Stimulated activated CD4-positive, alpha-beta T cell treated with anti-CD3 and anti-CD28 coated beads, Interleukin-15, amount 100 ng/mL, for 24 hours (primary cell): Measurements from ENCODE around the gene HPSE2.

Experiments
- DNase-seq: peaks from one replicate; pipeline ENCODE4 v3.0.0-alpha.2; 2020

Gene HPSE2

DNA sequence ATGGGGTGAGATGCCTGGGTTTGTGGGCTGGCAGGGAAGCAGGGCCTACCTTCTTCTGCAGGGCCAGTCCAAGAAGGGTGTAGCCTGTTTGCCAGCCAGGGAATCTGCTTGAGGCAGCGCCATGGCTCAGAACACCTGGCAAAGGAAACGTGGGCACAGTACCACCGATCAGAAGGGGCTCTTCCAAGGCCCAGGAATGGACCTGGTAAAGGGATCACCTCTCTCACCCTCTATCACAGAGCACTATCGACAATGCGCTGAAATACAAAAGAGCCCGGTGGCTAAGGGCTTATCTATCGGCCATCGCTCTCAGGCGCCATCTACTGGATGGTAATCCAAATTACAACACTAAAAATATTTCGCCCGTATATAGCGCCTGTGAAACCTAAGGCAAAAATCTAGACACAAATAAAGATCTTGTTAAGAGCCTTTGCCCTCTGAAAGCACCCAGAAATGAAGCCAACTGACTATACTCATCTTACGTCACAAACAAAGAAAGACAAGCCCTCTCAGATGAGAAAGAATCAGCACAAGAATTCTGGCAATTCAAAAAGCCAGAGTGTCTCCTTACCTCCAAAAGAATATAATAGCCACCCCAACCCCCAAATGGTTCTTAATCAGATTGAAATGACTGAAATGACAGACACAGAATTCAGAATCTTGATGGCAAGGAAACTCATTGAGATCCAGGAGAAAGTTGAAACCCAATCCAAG is 571.2 kb downstream of the HPSE2 start:
- DNase-seq = peak; percentile 29

- no peak for DNase-seq
Observed at GRCh38 chr10:98659951-98660350, 575.7 kb downstream of the HPSE2 start.

DNA sequence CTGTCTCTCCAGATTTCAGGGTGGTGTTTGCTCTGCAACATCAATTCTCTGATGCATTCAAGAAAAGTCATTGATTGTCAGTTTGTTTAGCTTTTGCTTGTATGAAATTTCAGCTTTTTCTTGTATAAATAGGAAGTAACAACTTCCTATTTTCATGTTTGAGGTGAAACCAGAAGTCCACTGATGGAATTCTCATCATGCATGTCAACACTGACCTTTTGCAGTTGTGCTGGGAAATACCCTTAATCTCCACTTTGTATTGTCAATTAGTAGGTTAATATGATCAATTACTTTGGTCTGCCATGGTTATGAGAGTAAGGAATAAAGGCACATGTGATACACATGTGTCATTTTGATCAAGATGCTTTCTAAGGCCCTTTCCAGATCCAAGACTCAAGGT is 580.2 kb downstream of the HPSE2 start:
- no peak for DNase-seq

DNA sequence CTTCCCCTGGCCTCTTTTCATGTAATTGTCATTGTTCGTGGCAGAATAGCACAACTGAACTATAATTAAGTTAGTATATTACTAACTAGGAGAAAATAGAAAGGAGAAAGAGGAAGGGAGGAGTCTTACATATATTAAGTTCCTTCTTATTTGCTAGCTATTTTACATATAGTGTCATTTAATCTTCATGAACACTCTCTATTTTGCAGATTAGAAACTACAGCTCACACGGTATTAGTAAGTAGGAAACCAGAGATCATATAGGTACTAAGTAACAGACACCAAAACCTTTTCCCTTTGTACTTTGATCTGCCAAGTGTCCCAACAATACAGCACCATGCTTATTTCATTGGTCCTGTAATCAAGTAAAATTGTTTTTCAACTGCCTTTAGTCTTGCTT is 586.5 kb downstream of the HPSE2 start:
- DNase-seq = no peak

DNA sequence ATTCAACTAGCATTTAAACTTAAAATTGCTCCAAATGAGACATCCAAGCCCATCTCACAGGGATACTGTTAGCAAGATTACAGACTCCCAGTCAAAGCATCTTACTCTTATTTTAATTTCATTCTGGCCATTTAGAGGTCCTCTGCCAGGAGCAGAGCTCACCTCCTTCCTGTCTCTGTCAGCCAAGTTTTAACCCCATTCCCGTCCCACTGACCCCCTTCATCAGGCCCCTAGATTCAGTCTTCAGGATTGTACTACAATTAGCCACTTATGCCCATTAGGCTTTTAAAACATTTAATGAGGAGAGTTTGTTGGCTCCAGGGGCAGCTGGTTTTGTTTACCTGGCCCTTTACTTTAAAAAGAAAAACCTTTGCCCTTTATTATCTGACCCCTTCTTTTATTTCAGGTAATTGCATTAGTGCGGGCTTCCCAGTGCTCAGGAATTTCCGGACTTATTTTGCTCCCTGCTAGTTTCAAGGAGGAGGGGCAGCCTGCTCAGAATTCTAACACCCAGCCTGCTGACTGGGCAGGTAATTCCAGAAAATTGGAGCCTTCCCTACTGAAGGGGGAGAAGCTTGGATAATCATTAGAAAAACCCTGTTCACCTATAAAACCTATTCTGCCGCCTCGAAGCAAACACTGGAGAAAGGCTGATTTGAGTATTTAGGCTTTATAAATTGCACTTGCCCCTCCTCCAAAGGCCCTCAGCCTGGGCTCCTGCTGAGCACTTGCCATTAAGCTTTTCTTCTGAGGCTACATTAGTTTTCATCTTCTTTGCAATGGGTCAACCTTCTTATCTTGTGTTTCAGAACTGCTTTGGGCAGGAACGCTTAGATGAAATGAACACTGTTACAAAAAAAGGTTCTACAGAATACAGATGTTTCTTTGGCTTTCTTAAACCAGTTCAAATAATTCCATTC is 588.4 kb downstream of the HPSE2 start:
- no peak for DNase-seq

DNA sequence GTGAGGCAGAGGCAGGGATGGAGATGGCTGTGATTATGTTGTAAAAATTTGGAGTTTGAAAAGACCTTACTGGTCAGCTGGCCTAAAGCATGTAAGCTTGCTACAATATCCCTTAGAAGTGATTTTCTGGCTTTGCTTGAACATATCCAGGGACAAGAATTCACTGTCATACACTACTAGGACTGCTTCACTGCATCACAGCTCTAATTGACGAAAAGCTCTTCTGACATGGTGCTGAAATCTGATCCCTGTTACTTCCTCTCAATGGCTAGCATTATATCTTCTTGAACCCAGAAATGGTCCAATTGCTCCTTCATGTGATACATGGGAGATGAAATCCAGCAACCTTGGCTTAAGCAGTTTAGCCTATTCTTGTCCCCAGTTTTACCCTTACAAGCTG is 591.2 kb downstream of the HPSE2 start:
- no peak for DNase-seq

GRCh38 chr10:98642281-98642680 is 593.4 kb downstream of the HPSE2 start:
- DNase-seq = no peak

DNA sequence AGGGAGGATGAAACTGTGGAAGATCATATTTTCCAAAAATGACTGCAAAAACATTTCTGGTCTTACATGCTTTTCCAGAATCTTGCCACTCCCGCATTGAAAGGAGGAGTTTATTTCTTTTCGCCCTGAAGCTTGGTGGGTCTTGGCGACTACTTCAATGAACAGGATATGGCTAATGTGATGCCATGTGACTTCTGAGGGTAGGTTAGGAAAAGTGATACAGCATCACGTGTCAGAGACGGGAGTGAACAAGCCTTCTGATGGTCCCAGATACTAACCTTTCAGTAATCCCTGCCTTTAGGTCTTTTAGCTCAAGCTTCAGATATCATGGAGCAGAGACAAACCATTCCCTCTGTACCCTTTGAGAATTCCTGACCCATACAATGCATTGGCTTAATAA is 596.7 kb downstream of the HPSE2 start:
- DNase-seq = no peak

- DNase-seq = no peak
Observed at GRCh38 chr10:98636921-98637329, 598.7 kb downstream of the HPSE2 start.

DNA sequence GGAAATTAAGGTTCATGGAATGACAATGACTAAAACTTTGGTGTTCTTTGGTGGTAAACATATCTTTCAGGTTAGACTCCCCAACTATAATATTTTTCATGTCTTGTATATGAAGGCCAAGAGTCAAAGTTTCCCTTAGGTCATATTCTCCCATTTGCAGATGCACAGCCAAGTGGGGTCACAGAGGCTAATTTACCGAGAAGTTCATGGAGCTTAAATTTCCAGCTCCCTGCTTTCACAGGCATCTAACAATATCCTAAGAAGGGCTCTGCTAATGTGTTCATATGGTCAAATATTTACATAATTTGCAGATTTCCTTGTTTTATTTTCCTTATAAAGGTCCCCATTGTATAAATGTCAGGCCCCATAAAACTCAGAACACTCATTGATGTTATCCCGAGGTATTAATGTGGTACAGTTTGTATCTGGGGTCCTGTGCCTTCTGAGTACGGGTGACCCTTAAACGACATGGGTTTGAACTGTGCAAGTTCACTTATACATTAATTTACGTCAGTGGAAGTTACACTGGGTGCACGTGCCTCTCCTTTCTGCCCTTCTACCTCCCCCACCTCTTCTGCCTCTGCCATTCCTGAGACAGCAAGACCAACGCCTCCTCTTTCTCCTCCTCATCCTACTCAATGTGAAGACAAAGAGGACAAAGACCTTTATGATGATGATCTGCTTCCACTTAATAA is 603.0 kb downstream of the HPSE2 start:
- DNase-seq = no peak

GRCh38 chr10:98628206-98628605 is 607.4 kb downstream of the HPSE2 start:
- DNase-seq = no peak

- DNase-seq = no peak
Observed at GRCh38 chr10:98627711-98628110, 607.9 kb downstream of the HPSE2 start.

DNA sequence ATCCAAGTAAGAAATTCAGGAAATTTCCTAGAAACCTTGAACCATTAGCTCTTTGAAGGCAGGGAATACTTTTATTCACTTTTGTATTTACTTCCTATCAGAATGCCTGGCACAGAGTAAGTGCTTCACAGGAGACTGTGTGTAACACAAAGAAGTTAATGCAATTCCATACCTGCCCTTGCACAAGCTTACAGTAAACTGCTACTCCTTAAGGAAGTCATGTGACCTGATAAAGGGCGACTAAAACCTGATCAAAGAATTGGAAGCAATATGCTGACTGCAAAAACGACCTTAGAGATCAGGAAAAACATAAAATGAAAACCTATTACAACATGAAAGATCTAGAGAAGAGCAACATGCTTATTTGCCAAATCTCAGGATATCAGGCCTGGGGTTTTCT is 610.7 kb downstream of the HPSE2 start:
- DNase-seq = no peak

DNA sequence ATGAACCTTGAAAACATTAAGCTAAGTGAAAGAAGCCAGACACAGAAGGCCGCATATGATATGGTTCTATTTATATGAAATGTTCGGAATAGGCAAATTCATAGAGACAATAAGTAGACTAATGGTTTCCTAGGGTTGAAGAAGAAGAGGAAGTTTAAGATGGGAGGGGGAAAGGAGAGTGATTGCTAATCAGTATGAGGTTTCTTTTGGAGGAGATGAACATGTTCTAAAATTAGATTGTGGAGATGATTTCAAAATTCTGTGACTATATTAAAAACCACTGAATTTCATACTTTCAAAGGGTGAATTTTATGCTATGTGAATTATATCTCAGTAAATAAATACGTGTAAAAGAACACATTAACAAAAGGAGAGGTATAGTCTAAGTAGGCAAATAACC is 612.5 kb downstream of the HPSE2 start:
- DNase-seq = no peak

DNA sequence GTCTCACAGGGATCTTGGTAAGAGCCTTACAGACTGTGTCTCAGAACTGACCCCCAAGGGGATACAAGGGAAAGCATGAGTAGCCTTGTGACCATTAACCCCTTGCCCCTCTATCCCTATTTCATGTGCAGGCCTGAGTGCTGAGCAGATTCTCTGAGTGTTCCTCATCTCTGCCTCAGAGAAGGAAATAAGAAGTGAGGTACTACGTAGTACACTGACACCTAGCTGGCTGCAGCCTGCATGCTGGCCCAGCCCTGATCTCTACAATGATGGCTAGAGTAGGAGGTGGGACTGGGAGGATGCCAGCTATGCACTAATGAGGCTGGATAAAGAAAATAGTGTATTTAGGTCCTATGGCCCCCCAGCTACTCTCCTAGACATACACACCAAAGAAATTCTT is 614.0 kb downstream of the HPSE2 start:
- DNase-seq = no peak

GRCh38 chr10:98620503-98620902 is 615.1 kb downstream of the HPSE2 start:
- DNase-seq = no peak

- DNase-seq = no peak
Observed at GRCh38 chr10:98619446-98619845, 616.2 kb downstream of the HPSE2 start.

- DNase-seq = no peak
Observed at GRCh38 chr10:98617906-98618520, 617.6 kb downstream of the HPSE2 start.

DNA sequence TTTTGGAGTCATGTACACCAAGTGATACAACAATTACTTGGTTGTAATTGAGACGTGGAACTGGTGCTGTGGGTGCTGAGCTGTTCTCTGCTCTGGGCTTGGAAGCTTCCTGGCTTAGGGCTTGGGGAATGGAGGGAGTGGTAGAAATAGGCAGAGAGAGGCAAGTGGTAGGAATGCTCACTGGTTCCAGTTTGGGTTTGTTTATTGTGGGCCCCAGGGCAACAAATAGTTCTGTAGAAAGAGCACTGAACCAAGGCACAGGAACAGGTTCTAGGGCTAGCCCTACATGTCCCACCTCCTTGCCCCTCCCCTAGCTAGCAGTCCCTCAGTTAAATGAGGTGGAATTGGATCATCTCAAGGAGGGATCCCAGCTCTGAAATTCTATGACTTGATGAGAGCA is 622.2 kb downstream of the HPSE2 start:
- DNase-seq = no peak

- no peak for DNase-seq
Observed at GRCh38 chr10:98611436-98611835, 624.2 kb downstream of the HPSE2 start.

DNA sequence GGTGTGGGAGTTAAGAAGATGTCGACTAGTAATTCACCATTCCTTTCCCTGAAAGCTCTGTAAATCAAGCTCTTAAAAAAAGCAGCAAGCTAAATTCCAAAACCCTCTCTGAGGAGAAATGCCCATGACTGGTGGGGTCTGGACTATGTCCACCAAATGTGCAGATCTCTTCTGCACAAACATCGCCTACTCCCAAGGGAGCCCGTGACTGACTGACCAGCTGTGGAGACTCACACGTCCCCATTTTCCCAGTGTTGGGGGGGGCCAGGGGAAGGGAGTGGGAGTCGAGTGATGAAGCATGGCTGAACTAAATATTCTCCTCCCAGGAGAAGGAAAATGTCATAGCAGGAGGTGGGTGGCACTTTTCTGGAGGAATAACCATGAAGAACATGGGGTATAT is 624.8 kb downstream of the HPSE2 start:
- DNase-seq = no peak

DNA sequence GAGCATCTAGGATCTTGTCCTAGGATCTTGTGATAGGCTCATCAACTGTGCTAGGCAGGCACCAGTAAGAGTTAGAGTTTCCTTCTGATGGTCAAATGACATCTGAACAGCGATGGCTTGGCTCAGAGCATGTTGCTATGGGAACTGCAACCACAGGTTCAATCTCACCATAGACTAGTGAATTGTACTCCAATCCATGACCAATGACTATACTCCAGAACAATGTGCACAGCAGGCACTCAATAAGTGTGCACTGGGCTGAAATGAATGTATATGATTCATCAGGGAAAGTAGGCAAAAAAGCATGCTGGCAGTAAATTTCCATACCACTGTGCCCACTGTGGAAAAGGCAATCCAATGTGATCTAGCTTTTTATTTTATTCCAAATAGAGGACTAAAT is 625.4 kb downstream of the HPSE2 start:
- DNase-seq = no peak

- no peak for DNase-seq
Observed at GRCh38 chr10:98609265-98609664, 626.4 kb downstream of the HPSE2 start.
